ENCODE measurements around the gene KCNG1.
"Not testable (repeated sequence)": the region's sequence is repeated elsewhere in the genome, so short reads cannot be mapped to it uniquely, and the experiment has no call there.

Gene KCNG1

DNA sequence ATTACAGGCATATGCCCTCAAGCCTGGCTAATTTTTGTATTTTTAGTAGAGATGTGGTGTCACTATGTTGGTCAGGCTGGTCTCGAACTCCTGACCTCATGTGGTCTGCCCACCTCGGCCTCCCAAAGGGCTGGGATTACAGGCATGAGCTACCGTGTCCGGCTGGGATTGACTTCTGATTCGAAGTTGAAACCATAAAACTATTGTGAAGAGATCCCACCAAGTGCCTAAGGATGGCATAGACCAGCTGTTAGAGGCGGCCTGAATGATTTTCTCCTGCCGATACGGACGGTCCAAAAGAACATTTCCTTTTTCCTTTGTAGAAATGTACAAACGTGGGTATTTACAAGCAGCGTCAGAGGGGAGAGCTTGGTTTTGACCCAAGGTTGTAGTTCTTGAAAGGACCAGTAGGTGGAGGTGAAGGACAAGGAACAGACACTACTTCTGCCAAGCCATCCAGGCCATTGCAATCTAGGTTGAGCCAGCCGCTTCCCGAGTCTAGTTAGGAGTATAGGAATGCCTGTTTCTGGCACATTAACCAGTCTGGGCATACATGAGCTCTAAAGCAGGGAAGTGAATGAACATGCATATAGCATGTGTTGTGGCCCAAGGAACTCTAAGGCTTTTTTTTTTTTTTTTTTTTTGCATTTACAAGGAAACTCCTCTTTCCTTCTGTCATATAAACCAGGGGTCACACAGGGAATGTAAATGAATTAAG lies 35.3 kb downstream of the KCNG1 start:
- DNase-seq (ENCODE audit: low spot score) = peak; percentile 71

DNA sequence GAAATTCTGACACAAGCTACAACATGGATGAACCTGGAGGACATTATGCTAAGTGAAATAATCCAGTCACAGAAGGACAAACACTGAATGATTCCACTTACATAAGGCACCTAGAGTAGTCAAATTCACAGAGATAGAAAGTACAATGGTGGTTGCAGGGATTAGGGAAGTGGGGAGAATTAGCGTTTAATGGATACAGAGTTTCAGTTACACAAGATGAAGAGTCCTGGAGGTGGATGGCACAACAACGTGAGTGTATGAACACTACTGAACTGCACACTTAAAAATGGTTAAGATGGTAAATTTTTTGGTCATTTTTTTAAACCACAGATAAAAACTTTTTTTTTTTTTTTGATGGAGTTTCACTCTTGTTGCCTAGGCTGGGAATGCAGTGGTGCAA lies 39.6 kb downstream of the KCNG1 start:
- no peak for DNase-seq (ENCODE audit: low spot score)

DNA sequence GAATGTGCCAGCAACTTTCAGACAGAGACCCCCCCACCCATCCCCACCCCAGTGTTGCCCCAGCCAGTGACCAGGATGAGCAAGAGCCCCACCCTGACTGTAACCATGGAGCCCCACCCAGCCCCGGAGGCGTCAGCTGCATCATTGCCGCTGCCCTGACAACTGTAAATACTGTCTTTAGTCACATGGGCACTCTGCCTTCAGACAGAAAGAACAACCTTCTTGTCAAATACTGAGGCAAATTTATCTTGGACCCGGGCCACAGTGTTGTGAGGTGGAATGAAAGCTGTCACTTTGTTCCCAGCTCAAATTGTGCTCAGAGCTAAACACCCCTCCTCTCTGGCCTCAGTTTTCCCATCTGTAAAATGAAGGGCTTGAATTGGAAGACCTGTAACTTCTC lies 40.5 kb downstream of the KCNG1 start:
- DNase-seq (ENCODE audit: low spot score) = no peak

DNA sequence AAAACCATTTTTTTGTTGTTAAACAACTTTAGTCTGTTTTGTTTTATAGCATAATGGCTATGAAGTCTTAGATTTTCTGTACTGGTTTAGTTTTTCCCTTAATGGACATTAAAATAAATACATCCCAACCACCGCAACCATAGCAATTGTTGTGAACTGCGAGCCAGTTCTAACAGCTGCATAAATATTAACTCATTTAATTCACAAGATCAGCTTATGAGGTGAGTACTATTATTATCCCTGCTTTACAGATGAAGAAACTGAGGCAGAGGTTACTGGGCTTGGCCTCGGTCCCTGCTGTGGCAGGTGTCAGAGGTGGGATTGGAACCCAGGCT lies 41.2 kb downstream of the KCNG1 start:
- no peak for DNase-seq (ENCODE audit: low spot score)

- peak; percentile 51 for DNase-seq (ENCODE audit: low spot score)
These were observed 41.8 kb downstream of the KCNG1 start for GRCh38 chr20:50980851-50981713.

GRCh38 chr20:50980071-50980681 lies 42.7 kb downstream of the KCNG1 start:
- DNase-seq (ENCODE audit: low spot score) = no peak

- DNase-seq (ENCODE audit: low spot score) = not testable (repeated sequence)
These were observed 44.4 kb downstream of the KCNG1 start for GRCh38 chr20:50978533-50978932.

- no peak for DNase-seq (ENCODE audit: low spot score)
These were observed 45.6 kb downstream of the KCNG1 start for GRCh38 chr20:50977066-50978021.

- no peak for DNase-seq (ENCODE audit: low spot score)
These were observed 47.1 kb downstream of the KCNG1 start for GRCh38 chr20:50975701-50976330.

- DNase-seq (ENCODE audit: low spot score) = no peak
These were observed 53.0 kb downstream of the KCNG1 start for GRCh38 chr20:50969912-50970311.

GRCh38 chr20:50969435-50969834 lies 53.5 kb downstream of the KCNG1 start:
- no peak for DNase-seq (ENCODE audit: low spot score)

- DNase-seq (ENCODE audit: low spot score) = no peak
These were observed 54.6 kb downstream of the KCNG1 start for GRCh38 chr20:50968289-50968688.

GRCh38 chr20:50967586-50967985 lies 55.3 kb downstream of the KCNG1 start:
- DNase-seq (ENCODE audit: low spot score) = no peak

GRCh38 chr20:50959543-50960126 lies 63.3 kb downstream of the KCNG1 start:
- DNase-seq (ENCODE audit: low spot score) = no peak

- DNase-seq (ENCODE audit: low spot score) = peak; percentile 84
These were observed 64.0 kb downstream of the KCNG1 start, which contains the start of gene MOCS3 for GRCh38 chr20:50958615-50959542. TSS of gene MOCS3 (plus strand) at chr20:50958818. CDS start at chr20:50958843, 25 bp downstream.

DNA sequence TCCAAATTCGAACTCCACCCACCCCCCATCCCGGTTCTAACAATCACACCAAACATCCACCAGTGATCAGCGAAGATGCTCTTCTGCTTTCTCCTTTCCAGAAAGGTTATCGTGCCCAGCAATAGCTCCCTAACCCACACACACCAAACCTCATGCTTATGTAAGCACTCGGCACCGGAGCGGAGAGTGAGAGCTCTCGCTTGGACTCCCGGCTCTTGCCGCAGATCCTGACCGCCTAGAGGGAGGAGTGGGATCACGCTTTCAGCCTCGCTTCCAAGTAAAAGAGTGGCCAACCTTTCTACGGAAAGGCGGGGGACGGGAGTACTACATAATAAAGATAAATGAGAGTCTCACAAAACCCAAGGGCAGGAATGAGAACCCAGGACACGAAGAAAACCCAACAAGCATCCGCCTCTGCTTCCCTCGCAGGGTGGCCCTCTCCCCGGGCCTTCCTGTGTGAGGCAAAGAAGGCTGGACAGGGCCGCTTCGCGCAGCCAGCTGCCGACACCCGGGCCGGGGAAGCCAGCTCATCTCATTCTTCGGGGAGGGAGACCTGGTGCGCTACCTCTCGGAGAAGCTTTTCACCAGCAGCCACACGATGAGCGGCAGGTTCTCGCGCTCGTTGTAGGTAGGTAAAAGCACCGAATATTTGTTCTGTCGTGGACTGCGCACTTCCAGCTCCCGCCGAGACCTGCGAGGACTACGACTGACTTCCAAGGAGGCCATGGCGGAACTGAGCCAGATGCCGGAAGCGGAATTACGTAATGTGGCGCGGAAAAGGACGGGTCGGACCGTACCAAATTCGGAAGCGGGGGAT lies 64.9 kb downstream of the KCNG1 start, which contains the start of gene DPM1:
TSS of gene DPM1 (minus strand) at position 735 of the 817 bp plus-strand sequence. CDS start at position 726, 9 bp downstream.
- DNase-seq (ENCODE audit: low spot score) = peak; percentile 82

GRCh38 chr20:50957276-50957675 lies 65.6 kb downstream of the KCNG1 start:
- no peak for DNase-seq (ENCODE audit: low spot score)

- DNase-seq (ENCODE audit: low spot score) = no peak
These were observed 69.1 kb downstream of the KCNG1 start for GRCh38 chr20:50953821-50954220.
